Dendritic cell treated with granulocyte-macrophage colony-stimulating factor and Interleukin-4, amounts not matched to agents 40 ng/mL and 50 ng/mL, for 4 days (primary cell): Measurements from ENCODE around the gene PTPN13.
"Not testable (repeated sequence)": the region's sequence is repeated elsewhere in the genome, so short reads cannot be mapped to it uniquely, and the experiment has no call there.

ENCODE experiments used
- H3K27ac Mint-ChIP-seq: one replicate; pipeline ENCODE4 v1.8.0; 2022; ENCODE audit warnings: mild to moderate bottlenecking, mixed read lengths
- H3K27me3 Mint-ChIP-seq: one replicate; pipeline ENCODE4 v1.8.0; 2022; ENCODE audit warnings: mild to moderate bottlenecking, mixed read lengths
- H3K36me3 Mint-ChIP-seq: one replicate; pipeline ENCODE4 v1.8.0; 2022; ENCODE audit warnings: low read depth, mixed read lengths
- H3K4me1 Mint-ChIP-seq: one replicate; pipeline ENCODE4 v1.8.0; 2022; ENCODE audit warnings: low read depth, mixed read lengths
- H3K4me3 Mint-ChIP-seq: one replicate; pipeline ENCODE4 v1.8.0; 2022; ENCODE audit warnings: mild to moderate bottlenecking, moderate library complexity, mixed read lengths
- H3K9me3 Mint-ChIP-seq: one replicate; pipeline ENCODE4 v1.8.0; 2022; ENCODE audit warnings: mixed read lengths
- intact Hi-C: fragments of 100-400 bp; cut with micrococcal nuclease; formaldehyde crosslinking; loops from one replicate; pipeline ENCODE4 v1.15.0; 2022

The PTPN13 gene

DNA sequence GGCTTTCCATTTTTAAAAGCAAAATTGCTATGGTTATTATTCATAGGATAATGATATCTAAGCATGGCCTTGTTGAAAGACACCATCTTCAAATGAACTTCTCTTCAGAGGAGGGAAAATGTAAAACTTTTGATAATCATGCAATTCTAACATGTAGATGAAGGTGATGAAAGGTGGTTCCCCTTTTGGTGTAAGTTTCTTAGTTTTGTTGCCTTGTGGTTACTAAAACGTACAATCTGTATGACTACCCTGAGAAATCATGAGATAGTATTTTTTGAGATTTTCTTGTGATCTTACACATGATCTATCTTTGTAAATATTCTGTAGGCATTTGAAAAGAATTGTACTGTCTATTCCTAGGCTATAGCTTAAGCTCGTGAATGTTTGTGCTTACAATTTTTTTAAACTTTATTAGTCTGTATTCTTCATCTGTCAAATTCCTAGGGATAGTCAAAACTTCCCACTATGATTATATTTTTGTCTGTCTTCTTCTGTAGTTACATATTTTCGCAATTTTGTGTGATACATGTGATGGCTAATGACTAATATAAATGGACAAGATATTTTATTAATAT lies 47.5 kb downstream of the PTPN13 start:
- Mint-ChIP-seq H3K9me3 (no peaks in the 10 kb centered on the region), H3K4me1 (no peaks in the 10 kb centered on the region), H3K36me3 (no peaks in the 10 kb centered on the region), H3K4me3 (no peak overlapping the region), H3K27ac (no peak overlapping the region), H3K27me3 (no peaks in the 10 kb centered on the region)
- intact Hi-C loops = no loop called here

DNA sequence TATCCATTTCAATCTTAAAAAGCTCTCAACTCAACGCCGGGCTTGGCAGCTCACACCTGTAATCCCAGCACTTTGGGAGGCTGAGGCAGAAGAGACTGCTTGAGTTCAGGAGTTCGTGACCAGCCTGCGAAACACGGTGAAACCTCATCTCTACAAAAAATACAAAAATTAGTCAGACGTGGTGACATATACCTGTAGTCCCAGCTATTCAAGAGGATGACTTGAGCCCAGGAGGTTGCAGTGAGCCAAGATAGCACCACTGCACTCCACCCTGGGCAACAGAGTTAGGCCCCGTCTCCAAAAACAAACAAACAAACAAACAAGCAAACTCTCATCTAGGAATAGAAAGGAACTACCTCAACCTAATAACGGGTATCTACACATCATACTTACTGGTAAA lies 50.8 kb downstream of the PTPN13 start:
- Mint-ChIP-seq H3K9me3 (no peaks in the 10 kb centered on the region), H3K4me3 (no peak overlapping the region), H3K27me3 (no peaks in the 10 kb centered on the region), H3K4me1 (no peaks in the 10 kb centered on the region), H3K27ac (no peak overlapping the region), H3K36me3 (no peaks in the 10 kb centered on the region)
- intact Hi-C loops = no loop called here

DNA sequence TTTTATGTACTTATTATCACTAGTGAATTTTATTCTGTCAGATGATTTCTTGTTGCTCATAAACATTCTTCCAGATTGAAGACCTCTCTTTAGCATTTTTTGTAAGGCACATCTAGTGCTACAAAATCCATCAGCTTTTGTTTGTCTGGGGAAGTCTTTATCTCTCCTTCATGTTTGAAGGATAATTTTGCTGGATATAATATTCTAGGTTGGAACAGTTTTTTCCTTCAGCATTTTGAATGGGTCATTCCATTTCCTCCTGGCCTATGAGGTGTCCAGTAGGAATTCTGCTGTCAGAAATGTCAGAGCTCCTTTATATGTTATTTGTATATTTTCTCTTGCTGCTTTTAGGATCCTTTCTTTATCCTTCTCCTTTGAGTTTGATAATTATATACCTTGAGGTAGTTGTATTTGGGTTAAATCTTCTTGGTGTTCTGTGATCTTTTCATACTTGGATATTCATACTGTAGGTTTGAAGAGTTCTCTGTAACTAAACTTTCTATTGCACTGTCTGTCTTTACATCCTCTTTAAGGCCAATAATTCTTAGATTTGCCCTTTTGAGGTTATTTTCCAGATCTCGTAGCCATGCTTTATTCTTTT lies 58.3 kb downstream of the PTPN13 start:
- no peak overlapping the region for H3K4me3 Mint-ChIP-seq
- H3K4me1 Mint-ChIP-seq = no peaks in the 10 kb centered on the region
- no peaks in the 10 kb centered on the region for H3K27me3 Mint-ChIP-seq
- H3K36me3 Mint-ChIP-seq = no peaks in the 10 kb centered on the region
- intact Hi-C loops = no loop called here
- H3K9me3 Mint-ChIP-seq = peaks cover 55% of the 10 kb centered on the region
- no peak overlapping the region for H3K27ac Mint-ChIP-seq

DNA sequence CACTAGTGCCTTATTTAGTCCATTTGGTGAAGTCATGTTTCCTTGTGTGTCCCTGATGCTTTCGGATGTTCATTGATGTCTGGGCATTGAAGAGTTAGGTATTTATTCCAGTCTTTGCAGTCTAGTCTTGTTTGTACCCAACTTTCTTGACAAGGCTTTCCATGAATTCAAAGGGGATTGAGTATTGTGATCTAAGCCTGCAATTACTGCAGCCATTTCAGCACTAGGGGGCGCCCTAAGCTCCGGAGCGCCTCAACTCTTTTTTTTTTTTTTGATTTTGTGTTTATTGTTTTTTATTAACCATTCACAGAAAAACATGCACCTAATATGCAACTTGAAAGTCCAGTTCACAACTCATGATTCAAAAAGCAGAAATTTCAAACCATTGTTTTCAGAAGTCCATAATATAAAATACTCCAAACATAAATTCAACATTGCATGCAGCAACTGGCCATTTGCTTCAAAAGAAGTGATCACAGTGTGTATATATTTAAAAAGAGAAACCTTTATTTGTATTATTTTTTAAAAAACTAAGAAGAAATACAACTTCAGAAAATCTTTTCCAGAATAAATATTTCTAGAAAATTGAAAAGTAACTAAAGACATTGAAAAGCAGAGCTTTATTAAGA lies 59.2 kb downstream of the PTPN13 start:
- Mint-ChIP-seq H3K4me1 (no peaks in the 10 kb centered on the region), H3K4me3 (no peak overlapping the region), H3K36me3 (no peaks in the 10 kb centered on the region), H3K9me3 (peaks cover 57% of the 10 kb centered on the region), H3K27me3 (no peaks in the 10 kb centered on the region), H3K27ac (no peak overlapping the region)
- intact Hi-C loops = no loop called here

DNA sequence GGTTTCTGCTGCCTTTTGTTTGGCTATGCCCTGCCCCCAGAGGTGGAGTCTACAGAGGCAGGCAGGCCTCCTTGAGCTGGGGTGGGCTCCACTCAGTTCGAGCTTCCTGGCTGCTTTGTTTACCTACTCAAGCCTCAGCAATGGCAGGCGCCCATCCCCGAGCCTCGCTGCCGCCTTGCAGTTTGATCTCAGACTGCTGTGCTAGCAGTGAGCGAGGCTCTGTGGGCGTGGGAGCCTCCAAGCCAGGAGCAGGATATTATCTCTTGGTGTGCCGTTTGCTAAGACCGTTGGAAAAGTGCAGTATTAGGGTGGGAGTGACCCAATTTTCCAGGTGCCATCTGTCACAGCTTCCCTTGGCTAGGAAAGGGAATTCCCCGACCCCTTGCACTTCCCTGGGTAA lies 62.7 kb downstream of the PTPN13 start:
- H3K4me3 Mint-ChIP-seq, H3K27me3 Mint-ChIP-seq, intact Hi-C loops, H3K36me3 Mint-ChIP-seq, H3K27ac Mint-ChIP-seq, H3K4me1 Mint-ChIP-seq: not testable (repeated sequence)
- peaks cover 48% of the 10 kb centered on the region for H3K9me3 Mint-ChIP-seq

DNA sequence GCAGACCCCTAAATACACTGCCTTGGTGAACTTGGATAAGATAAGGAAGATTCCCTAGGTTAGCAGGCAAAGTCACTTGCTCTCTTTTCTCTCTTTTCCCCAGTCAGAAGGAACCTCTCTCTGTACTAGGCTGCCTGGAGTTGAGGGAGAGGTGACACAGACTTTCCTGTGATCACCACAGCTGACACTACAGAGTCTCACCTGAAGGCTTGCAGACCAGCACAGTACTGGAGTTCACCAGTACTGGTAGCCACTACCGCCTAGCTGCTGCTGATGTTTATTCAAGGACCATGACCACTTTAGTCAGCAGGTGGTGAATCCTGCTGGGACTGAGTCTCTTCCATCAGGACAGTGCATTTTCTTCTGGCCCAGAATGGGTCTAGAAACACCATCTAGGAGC lies 63.3 kb downstream of the PTPN13 start:
- intact Hi-C loops = no loop called here
- no peaks in the 10 kb centered on the region for H3K4me1 Mint-ChIP-seq
- H3K27ac Mint-ChIP-seq = no peak overlapping the region
- peaks cover 42% of the 10 kb centered on the region for H3K9me3 Mint-ChIP-seq
- H3K4me3 Mint-ChIP-seq = no peak overlapping the region
- no peaks in the 10 kb centered on the region for H3K36me3 Mint-ChIP-seq
- no peaks in the 10 kb centered on the region for H3K27me3 Mint-ChIP-seq

DNA sequence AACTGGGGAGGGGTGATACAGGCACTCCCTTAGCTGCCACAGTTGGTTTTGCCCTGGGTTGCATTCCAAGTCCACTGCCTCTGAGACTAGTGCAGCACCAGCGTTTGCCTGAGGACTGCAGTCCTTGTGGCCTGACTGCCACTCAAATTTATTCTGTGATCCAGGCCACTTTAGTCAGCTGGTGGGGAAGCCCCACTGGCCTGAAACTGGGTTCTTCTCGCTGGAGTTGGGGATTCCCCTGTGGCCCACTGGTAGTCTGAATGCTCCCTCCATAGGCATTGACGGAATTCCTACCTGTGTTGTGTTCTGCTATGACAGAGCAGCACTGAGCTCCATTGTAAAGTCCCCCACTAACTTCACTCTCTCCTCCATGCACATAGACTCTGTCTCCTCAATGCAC lies 63.8 kb downstream of the PTPN13 start:
- no peaks in the 10 kb centered on the region for H3K4me1 Mint-ChIP-seq
- H3K36me3 Mint-ChIP-seq = no peaks in the 10 kb centered on the region
- H3K9me3 Mint-ChIP-seq = peaks cover 37% of the 10 kb centered on the region
- no peaks in the 10 kb centered on the region for H3K27me3 Mint-ChIP-seq
- intact Hi-C loops = no loop called here
- H3K4me3 Mint-ChIP-seq = no peak overlapping the region
- no peak overlapping the region for H3K27ac Mint-ChIP-seq

- Mint-ChIP-seq H3K27me3 (no peaks in the 10 kb centered on the region), H3K36me3 (no peaks in the 10 kb centered on the region), H3K9me3 (peaks cover 22% of the 10 kb centered on the region), H3K27ac (no peak overlapping the region), H3K4me1 (peaks cover 6% of the 10 kb centered on the region), H3K4me3 (no peak overlapping the region)
- intact Hi-C loops = no loop called here
Observed at GRCh38 chr4:86660401-86660800, 66.3 kb downstream of the PTPN13 start.

DNA sequence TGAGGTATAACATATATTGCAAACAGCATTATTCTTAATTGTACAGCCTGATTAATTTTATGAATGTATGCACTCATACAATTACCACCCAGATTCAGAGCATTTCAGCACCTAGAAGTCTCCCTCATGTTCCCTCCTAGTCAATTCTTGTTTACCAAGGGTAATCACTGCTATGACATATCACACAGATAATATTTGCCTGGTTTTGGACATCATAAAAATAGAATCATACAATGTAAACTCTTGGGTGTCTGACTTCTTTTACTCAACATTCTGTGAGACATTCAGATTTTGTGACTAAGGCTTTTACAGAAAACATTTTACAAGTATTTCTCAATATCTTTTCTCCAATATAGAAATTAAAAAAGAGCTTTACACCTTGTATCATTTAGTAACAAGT lies 66.9 kb downstream of the PTPN13 start:
- H3K4me1 Mint-ChIP-seq = peaks cover 6% of the 10 kb centered on the region
- intact Hi-C loops = no loop called here
- H3K27me3 Mint-ChIP-seq = no peaks in the 10 kb centered on the region
- no peak overlapping the region for H3K4me3 Mint-ChIP-seq
- peaks cover 16% of the 10 kb centered on the region for H3K9me3 Mint-ChIP-seq
- H3K36me3 Mint-ChIP-seq = no peaks in the 10 kb centered on the region
- H3K27ac Mint-ChIP-seq = no peak overlapping the region

DNA sequence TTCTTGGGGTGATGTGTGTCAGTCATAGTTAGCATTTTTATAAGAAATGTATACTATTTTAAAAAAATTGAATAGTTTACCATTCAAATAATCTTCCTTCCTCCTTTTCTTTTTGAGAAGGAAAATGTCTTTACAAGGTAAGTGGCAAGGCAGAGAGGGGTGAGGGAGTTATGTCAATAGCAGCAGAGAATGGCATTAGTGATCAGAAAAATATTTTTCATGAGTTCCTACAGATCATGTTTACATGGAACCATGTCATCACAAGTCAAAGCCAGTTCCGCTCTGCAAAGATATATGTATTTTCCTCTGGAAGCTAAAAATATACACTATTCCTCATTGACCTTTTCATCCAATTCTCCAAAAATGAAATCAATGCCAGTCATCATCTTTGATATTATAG lies 67.3 kb downstream of the PTPN13 start:
- H3K36me3 Mint-ChIP-seq = no peaks in the 10 kb centered on the region
- H3K27ac Mint-ChIP-seq = no peak overlapping the region
- intact Hi-C loops = no loop called here
- H3K27me3 Mint-ChIP-seq = no peaks in the 10 kb centered on the region
- H3K4me1 Mint-ChIP-seq = peaks cover 6% of the 10 kb centered on the region
- H3K4me3 Mint-ChIP-seq = no peak overlapping the region
- peaks cover 12% of the 10 kb centered on the region for H3K9me3 Mint-ChIP-seq

DNA sequence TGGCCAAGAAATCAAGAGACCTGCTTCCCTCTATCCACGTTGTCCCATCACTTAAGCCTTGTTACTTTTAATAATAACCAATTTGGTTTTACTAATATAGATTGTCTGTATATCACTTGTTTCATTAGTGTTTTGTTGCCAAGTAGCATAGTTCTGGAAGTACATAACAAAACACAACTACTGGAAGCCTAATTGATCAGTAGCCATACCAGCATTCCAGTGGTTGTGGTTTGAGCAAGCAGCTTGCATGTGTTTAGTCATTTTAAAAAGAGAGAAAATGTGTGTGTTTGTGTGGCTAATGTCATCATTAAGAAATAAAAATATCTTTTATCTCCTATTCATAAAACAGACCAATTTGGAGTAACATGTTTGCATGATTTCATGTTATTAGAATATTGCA lies 70.8 kb downstream of the PTPN13 start:
- Mint-ChIP-seq H3K27me3 (no peaks in the 10 kb centered on the region), H3K27ac (no peak overlapping the region), H3K4me3 (no peak overlapping the region), H3K9me3 (no peaks in the 10 kb centered on the region), H3K36me3 (no peaks in the 10 kb centered on the region), H3K4me1 (peaks cover 6% of the 10 kb centered on the region)
- intact Hi-C loops = no loop called here

DNA sequence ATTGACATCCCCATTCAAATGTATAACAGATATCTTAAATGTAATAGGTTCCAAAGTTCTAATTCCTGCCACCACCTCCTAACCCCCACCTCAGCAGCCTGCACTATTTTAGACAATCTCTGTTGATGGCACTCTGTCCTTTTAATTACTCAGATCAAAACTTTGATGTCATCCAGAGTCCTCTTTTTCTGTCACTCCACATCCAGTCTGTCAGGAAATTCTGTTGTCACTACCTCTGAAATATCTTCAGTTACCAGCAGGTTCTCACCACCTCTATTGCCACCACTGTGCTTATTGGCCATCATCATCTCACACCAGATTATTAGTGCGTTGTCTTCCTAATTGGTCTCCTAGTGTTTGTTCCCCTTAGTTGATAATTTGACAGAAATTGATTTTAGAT lies 76.2 kb downstream of the PTPN13 start:
- Mint-ChIP-seq H3K9me3 (no peaks in the 10 kb centered on the region), H3K4me3 (no peak overlapping the region), H3K27me3 (no peaks in the 10 kb centered on the region), H3K27ac (no peak overlapping the region), H3K4me1 (no peaks in the 10 kb centered on the region), H3K36me3 (no peaks in the 10 kb centered on the region)
- intact Hi-C loops = no loop called here

DNA sequence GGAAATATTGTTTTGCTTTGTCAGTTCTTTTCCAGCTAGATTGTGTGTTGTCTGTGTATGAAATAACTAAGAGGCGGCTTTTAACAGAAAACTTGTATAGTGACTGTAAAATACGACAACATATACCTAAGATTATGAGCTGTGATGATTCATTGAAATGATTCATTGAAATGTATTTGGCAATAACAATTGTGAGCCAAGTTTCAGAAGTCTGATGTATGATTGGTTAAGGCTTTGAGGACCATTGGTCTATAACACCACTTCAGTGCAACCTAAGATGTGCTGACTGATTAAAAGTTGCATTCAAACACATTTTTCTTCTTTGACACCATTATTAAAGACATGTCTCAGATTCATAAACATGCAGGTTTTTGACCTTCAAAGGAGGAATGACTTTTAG lies 76.6 kb downstream of the PTPN13 start:
- intact Hi-C loops = no loop called here
- Mint-ChIP-seq H3K27ac (no peak overlapping the region), H3K36me3 (no peaks in the 10 kb centered on the region), H3K27me3 (no peaks in the 10 kb centered on the region), H3K4me1 (no peaks in the 10 kb centered on the region), H3K9me3 (no peaks in the 10 kb centered on the region), H3K4me3 (no peak overlapping the region)

DNA sequence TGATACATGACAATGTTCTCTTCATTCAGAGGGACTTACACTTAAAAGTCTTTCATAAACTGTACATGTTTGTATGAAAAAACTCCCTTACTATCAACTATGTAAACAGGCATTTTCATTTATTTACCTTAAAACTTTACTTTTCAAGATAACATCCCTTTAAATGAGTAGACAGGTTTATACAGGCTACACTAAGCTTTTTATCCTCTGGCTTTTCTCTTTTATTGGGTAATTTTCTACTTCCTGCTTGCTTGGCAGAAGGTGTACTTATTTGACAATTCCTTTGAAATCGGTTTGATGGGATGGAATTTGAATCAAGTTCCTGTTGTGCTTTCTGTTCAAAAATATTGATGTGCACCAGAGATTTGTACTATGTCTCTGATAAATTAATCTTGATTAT lies 81.4 kb downstream of the PTPN13 start:
- no peaks in the 10 kb centered on the region for H3K36me3 Mint-ChIP-seq
- intact Hi-C loops = no loop called here
- H3K9me3 Mint-ChIP-seq = no peaks in the 10 kb centered on the region
- no peak overlapping the region for H3K27ac Mint-ChIP-seq
- no peaks in the 10 kb centered on the region for H3K4me1 Mint-ChIP-seq
- no peak overlapping the region for H3K4me3 Mint-ChIP-seq
- no peaks in the 10 kb centered on the region for H3K27me3 Mint-ChIP-seq

GRCh38 chr4:86678796-86679195 lies 84.7 kb downstream of the PTPN13 start:
- Mint-ChIP-seq H3K4me1 (no peaks in the 10 kb centered on the region), H3K27ac (no peak overlapping the region), H3K27me3 (no peaks in the 10 kb centered on the region), H3K4me3 (no peak overlapping the region), H3K36me3 (no peaks in the 10 kb centered on the region), H3K9me3 (no peaks in the 10 kb centered on the region)
- intact Hi-C loops = no loop called here
